ENCODE measurements around the gene AZIN2. TPM values are rescaled to one million over a fixed set of nuclear protein-coding genes. Genes with fewer than 3 reads are reported as not detected.

Gene AZIN2
- total and polyA plus RNA-seq, 2 donors (not counting 3 experiments of a cell fraction or from before 2014, with no cell fraction given), result 0.91 to 1.4 TPM

GRCh38 chr1:33158366-33158765 is 77.4 kb downstream of the AZIN2 start:
- no peak overlapping the region for H2AFZ ChIP-seq (ENCODE audit: low read depth, low read length)
- FAIRE-seq (no peak), DNase-seq (ENCODE audit: low read depth, low spot score) (no peak)
- TF ChIP-seq MYC (IDR thresholded peaks at IDR 0.05; ENCODE audit: low read depth, low read length) (no peak), POLR2AphosphoS5 (IDR thresholded peaks at IDR 0.05; ENCODE audit: insufficient read depth, low read depth, low read length) (no peak), EZH2 (IDR thresholded peaks at IDR 0.05; ENCODE audit: borderline replicate concordance, low read depth, low read length, severe bottlenecking) (no peak)
- TF ChIP-seq, protein P1, sequence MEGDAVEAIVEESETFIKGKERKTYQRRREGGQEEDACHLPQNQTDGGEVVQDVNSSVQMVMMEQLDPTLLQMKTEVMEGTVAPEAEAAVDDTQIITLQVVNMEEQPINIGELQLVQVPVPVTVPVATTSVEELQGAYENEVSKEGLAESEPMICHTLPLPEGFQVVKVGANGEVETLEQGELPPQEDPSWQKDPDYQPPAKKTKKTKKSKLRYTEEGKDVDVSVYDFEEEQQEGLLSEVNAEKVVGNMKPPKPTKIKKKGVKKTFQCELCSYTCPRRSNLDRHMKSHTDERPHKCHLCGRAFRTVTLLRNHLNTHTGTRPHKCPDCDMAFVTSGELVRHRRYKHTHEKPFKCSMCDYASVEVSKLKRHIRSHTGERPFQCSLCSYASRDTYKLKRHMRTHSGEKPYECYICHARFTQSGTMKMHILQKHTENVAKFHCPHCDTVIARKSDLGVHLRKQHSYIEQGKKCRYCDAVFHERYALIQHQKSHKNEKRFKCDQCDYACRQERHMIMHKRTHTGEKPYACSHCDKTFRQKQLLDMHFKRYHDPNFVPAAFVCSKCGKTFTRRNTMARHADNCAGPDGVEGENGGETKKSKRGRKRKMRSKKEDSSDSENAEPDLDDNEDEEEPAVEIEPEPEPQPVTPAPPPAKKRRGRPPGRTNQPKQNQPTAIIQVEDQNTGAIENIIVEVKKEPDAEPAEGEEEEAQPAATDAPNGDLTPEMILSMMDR (IDR thresholded peaks at IDR 0.05; ENCODE audit: extremely low read depth in 1 of 2, insufficient read depth in 1 of 2, low read depth in 1 of 2, low read length in 2 of 2), result no peak
- no peak overlapping the region for H3K4me2 ChIP-seq (ENCODE audit: insufficient read depth, low read length)
- BruUV-seq (replicated peaks), result no TSS peak
- no peaks in the 10 kb centered on the region for H3K9me1 ChIP-seq (replicated peaks; ENCODE audit: control insufficient read depth, extremely low read depth, insufficient read depth, low read length)
- H3K27ac ChIP-seq (ENCODE audit: insufficient read depth, low read depth, low read length), result no peak overlapping the region
- H3K4me3 ChIP-seq (replicated peaks in 1 of 3; ENCODE audit: insufficient read depth in 1 of 3, low read depth in 1 of 3, low read length in 3 of 3), result no peak overlapping the region
- H3K9me3 ChIP-seq (replicated peaks; ENCODE audit: control insufficient read depth, insufficient read depth, low read length), result no peaks in the 10 kb centered on the region
- no peaks in the 10 kb centered on the region for H4K20me1 ChIP-seq (replicated peaks; ENCODE audit: control insufficient read depth, extremely low read depth, insufficient read depth, low read length)
- ChIA-PET CTCF (no interaction called here), POLR2A (no interaction called here)
- H3K9ac ChIP-seq (replicated peaks; ENCODE audit: extremely low read depth, insufficient read depth, low read length), result no peak overlapping the region
- H3K79me2 ChIP-seq (ENCODE audit: control insufficient read depth, insufficient read depth, low read length), result no peaks in the 10 kb centered on the region
- intact Hi-C loops (cut with micrococcal nuclease), result no loop called here
- H3K36me3 ChIP-seq (ENCODE audit: control insufficient read depth in 2 of 2, extremely low read depth in 1 of 2, insufficient read depth in 2 of 2, low read length in 2 of 2), result peaks cover 0 to 14% of the 10 kb centered on the region in 2 experiments
- peaks cover 12% of the 10 kb centered on the region for H3K4me1 ChIP-seq (ENCODE audit: control insufficient read depth, extremely low read depth, insufficient read depth, low read length)
- no peaks in the 10 kb centered on the region for H3K27me3 ChIP-seq (ENCODE audit: control insufficient read depth in 2 of 2, insufficient read depth in 2 of 2, low read length in 2 of 2)
- dilution Hi-C loops (cut with MboI; ENCODE audit: extremely low pct_ligation_motif_present, low sequenced_read_pairs), result no loop called here

DNA sequence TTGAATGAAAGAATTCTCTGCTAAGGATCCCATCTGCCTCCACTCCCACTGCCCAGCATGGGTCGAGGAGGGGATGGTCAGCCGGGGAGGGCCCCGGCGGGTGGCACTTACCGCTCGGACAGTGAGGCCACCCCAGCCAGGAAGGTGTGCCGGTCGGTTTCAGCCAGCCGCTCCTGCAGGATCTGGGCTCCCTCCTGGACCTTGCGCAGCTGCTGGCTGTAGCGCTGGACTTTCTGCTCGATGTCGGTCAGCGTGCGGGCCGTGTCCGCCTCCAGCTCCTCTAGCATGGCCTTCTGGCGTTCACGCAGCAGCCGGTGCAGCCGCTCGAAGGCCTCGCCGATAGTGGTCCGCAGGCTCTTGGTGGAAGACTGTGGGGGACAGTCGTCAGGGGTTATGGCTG is 78.6 kb downstream of the AZIN2 start:
- dilution Hi-C loops (cut with MboI; ENCODE audit: extremely low pct_ligation_motif_present, low sequenced_read_pairs), result no loop called here
- ChIA-PET CTCF (no interaction called here), POLR2A (no interaction called here)
- DNase-seq (ENCODE audit: low read depth, low spot score), result no peak
- no peak overlapping the region for H3K4me3 ChIP-seq (replicated peaks in 1 of 3; ENCODE audit: insufficient read depth in 1 of 3, low read depth in 1 of 3, low read length in 3 of 3)
- H3K9me3 ChIP-seq (replicated peaks; ENCODE audit: control insufficient read depth, insufficient read depth, low read length), result no peaks in the 10 kb centered on the region
- H3K9me1 ChIP-seq (replicated peaks; ENCODE audit: control insufficient read depth, extremely low read depth, insufficient read depth, low read length), result no peaks in the 10 kb centered on the region
- no TSS peak for BruUV-seq (replicated peaks)
- TF ChIP-seq, protein P2, sequence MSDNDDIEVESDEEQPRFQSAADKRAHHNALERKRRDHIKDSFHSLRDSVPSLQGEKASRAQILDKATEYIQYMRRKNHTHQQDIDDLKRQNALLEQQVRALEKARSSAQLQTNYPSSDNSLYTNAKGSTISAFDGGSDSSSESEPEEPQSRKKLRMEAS (IDR thresholded peaks at IDR 0.05; ENCODE audit: insufficient read depth, insufficient read length), result no peak
- no peak for TF ChIP-seq JUN (IDR thresholded peaks at IDR 0.05; ENCODE audit: borderline replicate concordance, insufficient read depth, insufficient read length, low read depth)
- no peak for TF ChIP-seq POLR2A (IDR thresholded peaks at IDR 0.05; ENCODE audit: low read depth, low read length)
- TF ChIP-seq FOS (IDR thresholded peaks at IDR 0.05; ENCODE audit: borderline replicate concordance, insufficient read depth, low read length), result no peak
- no peak for TF ChIP-seq GATA2 (IDR thresholded peaks at IDR 0.05; ENCODE audit: insufficient read depth, insufficient read length, low read depth, low read length)
- TF ChIP-seq EZH2 (IDR thresholded peaks at IDR 0.05; ENCODE audit: borderline replicate concordance, low read depth, low read length, severe bottlenecking), result no peak
- TF ChIP-seq MYC (IDR thresholded peaks at IDR 0.05; ENCODE audit: low read depth, low read length), result no peak
- TF ChIP-seq POLR2AphosphoS5 (IDR thresholded peaks at IDR 0.05; ENCODE audit: insufficient read depth, low read depth, low read length), result no peak
- TF ChIP-seq, protein P1 (IDR thresholded peaks at IDR 0.05; ENCODE audit: extremely low read depth in 1 of 2, insufficient read depth in 1 of 2, low read depth in 1 of 2, low read length in 2 of 2), result no peak
- H3K27me3 ChIP-seq (ENCODE audit: control insufficient read depth in 2 of 2, insufficient read depth in 2 of 2, low read length in 2 of 2), result no peaks in the 10 kb centered on the region
- H3K27ac ChIP-seq (ENCODE audit: insufficient read depth, low read depth, low read length), result no peak overlapping the region
- FAIRE-seq, result no peak
- H3K79me2 ChIP-seq (ENCODE audit: control insufficient read depth, insufficient read depth, low read length), result no peaks in the 10 kb centered on the region
- H3K9ac ChIP-seq (replicated peaks; ENCODE audit: extremely low read depth, insufficient read depth, low read length), result no peak overlapping the region
- no peaks in the 10 kb centered on the region for H4K20me1 ChIP-seq (replicated peaks; ENCODE audit: control insufficient read depth, extremely low read depth, insufficient read depth, low read length)
- H3K36me3 ChIP-seq (ENCODE audit: control insufficient read depth in 2 of 2, extremely low read depth in 1 of 2, insufficient read depth in 2 of 2, low read length in 2 of 2), result peaks cover 0 to 14% of the 10 kb centered on the region in 2 experiments
- peaks cover 22% of the 10 kb centered on the region for H3K4me1 ChIP-seq (ENCODE audit: control insufficient read depth, extremely low read depth, insufficient read depth, low read length)
- intact Hi-C loops (cut with micrococcal nuclease), result no loop called here
- no peak overlapping the region for H3K4me2 ChIP-seq (ENCODE audit: insufficient read depth, low read length)
- no peak overlapping the region for H2AFZ ChIP-seq (ENCODE audit: low read depth, low read length)
